Breast epithelium (tissue), 4 donors: ENCODE results near the gene FSIP1. TPM values are rescaled to one million over a fixed set of nuclear protein-coding genes. Genes with fewer than 3 reads are reported as not detected.

ENCODE experiments used
- DNase-seq, 2 donors: peaks; one replicate each; pipeline ENCODE4 v3.0.0-alpha.2; 2019; ENCODE audit warnings: low spot score in 2 of 2
- H3K27ac ChIP-seq, 2 donors: fragments of 200-600 bp; sonication (generic) in 1 of 2; one replicate each; pipeline ENCODE4 v1.5.1; 2016 to 2019; ENCODE audit warnings: mild to moderate bottlenecking in 1 of 2
- H3K27me3 ChIP-seq, 2 donors: fragments of 200-600 bp; sonication (generic) in 1 of 2; one replicate each; pipeline versions ENCODE4 v1.5.1 to v1.6.0; 2017 to 2019; ENCODE audit warnings: control low read depth in 1 of 2, mild to moderate bottlenecking in 1 of 2
- H3K36me3 ChIP-seq: fragments of 200-600 bp; one replicate; pipeline ENCODE4 v1.5.1; 2019
- H3K4me1 ChIP-seq, 2 donors: fragments of 200-600 bp; sonication (generic); one replicate each; pipeline ENCODE4 v1.5.1; 2016 to 2019; ENCODE audit warnings: control low read depth in 1 of 2
- H3K4me3 ChIP-seq, 3 donors: fragments of 200-600 bp; sonication (generic); 1 replicate in 2 of 3; 2 replicates in 1 of 3; pipeline ENCODE4 v1.5.1; 2016 to 2019; ENCODE audit warnings: mild to moderate bottlenecking in 3 of 3, moderate library complexity in 2 of 3
- H3K9me3 ChIP-seq, 2 donors: fragments of 200-600 bp; sonication (generic) in 1 of 2; one replicate each; pipeline ENCODE4 v1.5.1; 2016 to 2019; ENCODE audit warnings: control low read depth in 1 of 2
- POLR2A ChIP-seq: fragments of 450-650 bp; IDR thresholded peaks from one replicate; pipeline ENCODE4 v1.6.1; 2016; ENCODE audit warnings: antibody characterized with exemption, mild to moderate bottlenecking, moderate library complexity
- POLR2AphosphoS5 ChIP-seq, 3 donors: sonication (generic); formaldehyde crosslinking; IDR thresholded peaks; one replicate each; pipeline ENCODE4 v1.6.1; 2017; ENCODE audit warnings: antibody characterized with exemption in 3 of 3
- intact Hi-C: fragments of 100-400 bp; cut with DNase I; formaldehyde crosslinking; loops from one replicate; pipeline ENCODE4 v1.15.1; 2023; ENCODE audit warnings: low total_unique reads
- total RNA-seq, 3 donors: library from RNA; depleted of rRNA; stranded (reverse); fragments of >200 nt; gene quantifications; one replicate each; pipeline ENCODE4 v1.1.0, GENCODE V29; 2016
- TF ChIP-seq, protein P1 (sequence below), 3 donors: fragments of 450-650 bp; IDR thresholded peaks; one replicate each; pipeline ENCODE4 v1.5.1; 2016 to 2017; ENCODE audit warnings: antibody characterized with exemption in 3 of 3, mild to moderate bottlenecking in 3 of 3, moderate library complexity in 3 of 3

The FSIP1 gene
- total RNA-seq, 3 donors from 2014 or later: 0.32 to 23.3 (median 16.2) TPM

DNA sequence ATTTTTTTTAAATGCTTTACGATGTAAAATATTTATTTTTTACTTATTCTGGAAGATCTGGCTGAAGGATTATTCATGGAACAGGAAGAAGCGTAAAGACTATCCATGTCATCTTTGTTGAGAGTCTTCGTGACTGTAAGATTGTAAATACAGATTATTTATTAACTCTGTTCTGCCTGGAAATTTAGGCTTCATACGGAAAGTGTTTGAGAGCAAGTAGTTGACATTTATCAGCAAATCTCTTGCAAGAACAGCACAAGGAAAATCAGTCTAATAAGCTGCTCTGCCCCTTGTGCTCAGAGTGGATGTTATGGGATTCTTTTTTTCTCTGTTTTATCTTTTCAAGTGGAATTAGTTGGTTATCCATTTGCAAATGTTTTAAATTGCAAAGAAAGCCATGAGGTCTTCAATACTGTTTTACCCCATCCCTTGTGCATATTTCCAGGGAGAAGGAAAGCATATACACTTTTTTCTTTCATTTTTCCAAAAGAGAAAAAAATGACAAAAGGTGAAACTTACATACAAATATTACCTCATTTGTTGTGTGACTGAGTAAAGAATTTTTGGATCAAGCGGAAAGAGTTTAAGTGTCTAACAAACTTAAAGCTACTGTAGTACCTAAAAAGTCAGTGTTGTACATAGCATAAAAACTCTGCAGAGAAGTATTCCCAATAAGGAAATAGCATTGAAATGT lies 186.1 kb downstream of the FSIP1 start:
- intact Hi-C loops: no loop called here
- TF ChIP-seq POLR2A (no peak), POLR2AphosphoS5 (IDR thresholded peaks at IDR 0.05) (no peak)
- TF ChIP-seq, protein P1, sequence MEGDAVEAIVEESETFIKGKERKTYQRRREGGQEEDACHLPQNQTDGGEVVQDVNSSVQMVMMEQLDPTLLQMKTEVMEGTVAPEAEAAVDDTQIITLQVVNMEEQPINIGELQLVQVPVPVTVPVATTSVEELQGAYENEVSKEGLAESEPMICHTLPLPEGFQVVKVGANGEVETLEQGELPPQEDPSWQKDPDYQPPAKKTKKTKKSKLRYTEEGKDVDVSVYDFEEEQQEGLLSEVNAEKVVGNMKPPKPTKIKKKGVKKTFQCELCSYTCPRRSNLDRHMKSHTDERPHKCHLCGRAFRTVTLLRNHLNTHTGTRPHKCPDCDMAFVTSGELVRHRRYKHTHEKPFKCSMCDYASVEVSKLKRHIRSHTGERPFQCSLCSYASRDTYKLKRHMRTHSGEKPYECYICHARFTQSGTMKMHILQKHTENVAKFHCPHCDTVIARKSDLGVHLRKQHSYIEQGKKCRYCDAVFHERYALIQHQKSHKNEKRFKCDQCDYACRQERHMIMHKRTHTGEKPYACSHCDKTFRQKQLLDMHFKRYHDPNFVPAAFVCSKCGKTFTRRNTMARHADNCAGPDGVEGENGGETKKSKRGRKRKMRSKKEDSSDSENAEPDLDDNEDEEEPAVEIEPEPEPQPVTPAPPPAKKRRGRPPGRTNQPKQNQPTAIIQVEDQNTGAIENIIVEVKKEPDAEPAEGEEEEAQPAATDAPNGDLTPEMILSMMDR (IDR thresholded peaks at IDR 0.05): no peak
- H3K27ac ChIP-seq: no peak overlapping the region
- no peaks in the 10 kb centered on the region for H3K36me3 ChIP-seq
- H3K4me1 ChIP-seq: no peaks in the 10 kb centered on the region
- no peaks in the 10 kb centered on the region for H3K27me3 ChIP-seq
- no peak overlapping the region for H3K4me3 ChIP-seq
- H3K9me3 ChIP-seq: no peaks in the 10 kb centered on the region
- DNase-seq: no peak

DNA sequence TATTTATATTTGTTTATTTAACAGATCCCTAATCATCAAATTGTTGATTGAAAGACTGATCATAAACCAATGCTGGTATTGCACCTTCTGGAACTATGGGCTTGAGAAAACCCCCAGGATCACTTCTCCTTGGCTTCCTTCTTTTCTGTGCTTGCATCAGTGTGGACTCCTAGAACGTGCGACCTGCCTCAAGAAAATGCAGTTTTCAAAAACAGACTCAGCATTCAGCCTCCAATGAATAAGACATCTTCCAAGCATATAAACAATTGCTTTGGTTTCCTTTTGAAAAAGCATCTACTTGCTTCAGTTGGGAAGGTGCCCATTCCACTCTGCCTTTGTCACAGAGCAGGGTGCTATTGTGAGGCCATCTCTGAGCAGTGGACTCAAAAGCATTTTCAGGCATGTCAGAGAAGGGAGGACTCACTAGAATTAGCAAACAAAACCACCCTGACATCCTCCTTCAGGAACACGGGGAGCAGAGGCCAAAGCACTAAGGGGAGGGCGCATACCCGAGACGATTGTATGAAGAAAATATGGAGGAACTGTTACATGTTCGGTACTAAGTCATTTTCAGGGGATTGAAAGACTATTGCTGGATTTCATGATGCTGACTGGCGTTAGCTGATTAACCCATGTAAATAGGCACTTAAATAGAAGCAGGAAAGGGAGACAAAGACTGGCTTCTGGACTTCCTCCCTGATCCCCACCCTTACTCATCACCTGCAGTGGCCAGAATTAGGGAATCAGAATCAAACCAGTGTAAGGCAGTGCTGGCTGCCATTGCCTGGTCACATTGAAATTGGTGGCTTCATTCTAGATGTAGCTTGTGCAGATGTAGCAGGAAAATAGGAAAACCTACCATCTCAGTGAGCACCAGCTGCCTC lies 187.1 kb downstream of the FSIP1 start:
- intact Hi-C loops: no loop called here
- Histone ChIP-seq H3K4me3 (peak overlapping the region in 1 of 3 donors; percentile 9), H3K9me3 (no peaks in the 10 kb centered on the region), H3K4me1 (no peaks in the 10 kb centered on the region), H3K27me3 (no peaks in the 10 kb centered on the region), H3K36me3 (no peaks in the 10 kb centered on the region), H3K27ac (peak overlapping the region in 1 of 2 donors; percentile 44)
- TF ChIP-seq, protein P1 (IDR thresholded peaks at IDR 0.05): no peak
- TF ChIP-seq POLR2AphosphoS5 (IDR thresholded peaks at IDR 0.05) (no peak), POLR2A (no peak)
- DNase-seq: no peak

DNA sequence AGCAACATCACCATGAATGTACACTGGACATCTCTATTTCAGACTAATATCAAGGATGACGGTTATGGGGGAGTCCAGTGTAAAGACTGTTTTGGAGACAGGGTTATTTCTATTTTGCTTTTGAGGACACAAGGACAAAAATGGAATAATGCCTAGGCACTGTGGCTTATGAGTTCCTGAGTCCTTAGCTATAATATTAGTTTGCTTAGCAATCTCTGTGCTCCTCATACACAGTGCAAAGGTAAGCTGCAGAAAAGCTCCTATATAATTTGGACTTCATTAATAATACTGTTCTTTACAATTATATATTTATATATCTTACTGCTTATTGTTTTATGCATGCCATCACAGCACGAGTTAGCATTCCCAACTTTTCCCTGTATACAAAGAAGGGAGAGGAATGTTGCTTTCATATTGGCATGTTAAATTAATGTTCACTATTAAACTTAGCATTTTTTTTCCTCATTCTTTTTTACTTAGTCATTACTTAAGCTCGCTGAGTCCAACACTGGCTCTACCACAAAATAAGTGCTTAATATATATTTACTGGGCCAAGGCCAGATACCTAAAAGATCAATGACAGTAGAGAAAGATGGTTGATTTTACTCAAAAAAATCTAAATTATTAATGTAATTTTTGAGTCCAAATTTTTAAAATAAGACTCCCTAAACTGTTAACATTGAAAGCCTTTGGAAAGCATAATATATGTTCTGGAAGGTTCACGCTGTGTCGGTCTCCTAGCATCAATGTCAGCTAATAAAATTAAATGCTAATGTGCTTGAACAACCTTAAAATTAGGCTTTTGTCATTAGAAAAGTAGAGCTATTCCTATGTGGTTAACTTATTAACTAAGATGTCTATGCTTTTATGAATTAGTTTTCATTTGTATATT lies 187.9 kb downstream of the FSIP1 start:
- Histone ChIP-seq H3K4me1 (no peaks in the 10 kb centered on the region), H3K9me3 (no peaks in the 10 kb centered on the region), H3K36me3 (no peaks in the 10 kb centered on the region), H3K27me3 (no peaks in the 10 kb centered on the region), H3K27ac (no peak overlapping the region), H3K4me3 (no peak overlapping the region)
- TF ChIP-seq, protein P1 (IDR thresholded peaks at IDR 0.05): no peak
- TF ChIP-seq POLR2AphosphoS5 (IDR thresholded peaks at IDR 0.05) (no peak), POLR2A (no peak)
- intact Hi-C loops: no loop called here
- DNase-seq: no peak

DNA sequence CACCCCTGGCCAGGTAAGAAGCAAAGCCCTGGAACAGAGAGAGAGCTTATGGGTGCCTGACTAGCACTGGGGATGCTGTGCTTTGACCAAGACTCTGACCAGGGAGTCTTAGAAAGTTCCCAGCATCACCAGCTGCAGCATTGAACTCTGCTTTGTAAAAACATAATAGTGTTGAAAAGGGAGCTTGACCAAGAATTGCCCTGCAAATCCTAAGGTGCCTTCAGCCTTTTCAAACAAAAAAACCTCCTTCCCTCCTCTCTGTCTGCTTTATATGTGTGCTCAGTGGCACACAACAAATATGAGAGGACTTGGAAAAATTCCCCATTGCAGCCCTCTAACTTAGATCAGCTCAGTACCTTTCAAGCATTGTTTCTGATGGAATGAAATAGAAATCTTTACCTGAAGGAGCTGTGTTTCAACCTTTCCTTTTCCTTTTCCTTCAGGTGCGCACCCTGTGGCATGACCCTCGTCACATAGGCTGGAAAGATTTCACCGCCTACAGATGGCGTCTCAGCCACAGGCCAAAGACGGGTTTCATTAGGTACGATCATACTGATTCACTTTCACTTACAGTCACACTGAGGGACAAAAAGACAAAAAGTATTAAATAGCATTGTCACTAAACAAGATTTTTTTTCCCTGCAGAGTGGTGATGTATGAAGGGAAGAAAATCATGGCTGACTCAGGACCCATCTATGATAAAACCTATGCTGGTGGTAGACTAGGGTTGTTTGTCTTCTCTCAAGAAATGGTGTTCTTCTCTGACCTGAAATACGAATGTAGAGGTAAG lies 188.8 kb downstream of the FSIP1 start:
- Histone ChIP-seq H3K27ac (no peak overlapping the region), H3K4me3 (no peak overlapping the region), H3K4me1 (no peaks in the 10 kb centered on the region), H3K9me3 (no peaks in the 10 kb centered on the region), H3K36me3 (peaks cover 4% of the 10 kb centered on the region), H3K27me3 (no peaks in the 10 kb centered on the region)
- intact Hi-C loops: no loop called here
- DNase-seq: no peak
- TF ChIP-seq, protein P1 (IDR thresholded peaks at IDR 0.05): no peak
- TF ChIP-seq POLR2A (no peak), POLR2AphosphoS5 (IDR thresholded peaks at IDR 0.05) (no peak)
